K562 (cell line): ENCODE results near the gene ADORA2B. TPM values are rescaled to one million over a fixed set of nuclear protein-coding genes. Genes with fewer than 3 reads are reported as not detected.

ENCODE experiments used
- ATAC-seq: fragments of 200-7000 bp; cut with Tn5 transposase; 3 replicates; pipeline ENCODE4 v1.9.1; 2020; ENCODE audit warnings: moderate library complexity
- BruUV-seq: library from RNA; stranded (reverse); fragments of 400-500 nt; replicated peaks from 2 replicates; lab custom pipeline; 2021; lab: Mats Ljungman, UMichigan
- CTCF ChIA-PET: fragments of 300-600 bp; formaldehyde crosslinking; extraction: SDS; loops from one replicate; lab custom pipeline; 2021; ENCODE audit warnings: low intra/inter-chr PET ratio; lab: Yijun Ruan, JAX
- POLR2A ChIA-PET: fragments of 300-600, 350-650 bp; sonication (Branson Sonifier 250); formaldehyde crosslinking; extraction: SDS; loops from one replicate; lab custom pipeline; 2021; ENCODE audit warnings: antibody characterized with exemption, inconsistent platforms; lab: Yijun Ruan, JAX
- DNase-seq, 4 experiments: peaks; one replicate each; pipeline versions ENCODE4 v3.0.0 to v3.0.0-alpha.2; 2011 to 2018; ENCODE audit warnings: low spot score in 3 of 4, mixed read lengths in 3 of 4; ENCODE audit errors: extremely low read depth in 1 of 4
- FAIRE-seq: peaks from 2 replicates; lab custom pipeline; 2011; peaks lifted over from hg19 to GRCh38; lab: Jason Lieb, UNC
- H2AFZ ChIP-seq: 2 replicates; pipeline ENCODE4 v1.6.0; 2011; ENCODE audit warnings: low read depth, low read length, control low read depth, inconsistent platforms
- H3K27ac ChIP-seq: fragments of 200-600 bp; 3 replicates; pipeline ENCODE4 v1.8.0; 2011; ENCODE audit warnings: low read depth, mild to moderate bottlenecking, control low read depth, inconsistent platforms, low read length, moderate library complexity, mixed read lengths; ENCODE audit errors: extremely low read depth
- H3K27me3 ChIP-seq, 2 experiments: fragments of 300-600 bp in 1 of 2; 2 replicates in 1 of 2; 3 replicates in 1 of 2; pipeline versions ENCODE4 v1.6.0 to v1.8.0; 2011; ENCODE audit warnings: inconsistent platforms in 2 of 2, low read length in 2 of 2, mild to moderate bottlenecking in 1 of 2, mixed read lengths in 1 of 2, moderate library complexity in 1 of 2; ENCODE audit not compliant: control insufficient read depth in 2 of 2, insufficient read depth in 2 of 2
- H3K36me3 ChIP-seq: fragments of 300-600 bp; 3 replicates; pipeline ENCODE4 v1.8.0; 2011; ENCODE audit warnings: mild to moderate bottlenecking, low read length, inconsistent platforms; ENCODE audit not compliant: control insufficient read depth, insufficient read depth
- H3K4me1 ChIP-seq, 2 experiments: fragments of 200-600 bp in 1 of 2; replicated peaks in 1 of 2; 2 replicates in 1 of 2; 3 replicates in 1 of 2; pipeline versions ENCODE4 v1.5.1 to v1.8.0; 2011; ENCODE audit warnings: inconsistent platforms in 2 of 2, low read length in 2 of 2, mild to moderate bottlenecking in 1 of 2, mixed read lengths in 1 of 2, moderate library complexity in 1 of 2; ENCODE audit not compliant: control insufficient read depth in 2 of 2, insufficient read depth in 2 of 2
- H3K4me2 ChIP-seq: 2 replicates; pipeline ENCODE4 v1.6.1; 2011; ENCODE audit warnings: low read length, control low read depth, inconsistent platforms, mixed read lengths; ENCODE audit not compliant: insufficient read depth
- H3K4me3 ChIP-seq: fragments of 200-600 bp; sonication (generic), shearing (Covaris generic); 2 replicates; pipeline ENCODE4 v1.5.1; 2016; ENCODE audit warnings: control low read depth, inconsistent platforms
- H3K79me2 ChIP-seq: fragments of 200-600 bp; 3 replicates; pipeline ENCODE4 v1.8.0; 2011; ENCODE audit warnings: low read length, inconsistent platforms; ENCODE audit not compliant: control insufficient read depth, insufficient read depth
- H3K9ac ChIP-seq, 2 experiments: 2 replicates each; pipeline versions ENCODE4 v1.6.0 to v1.6.1; 2011; ENCODE audit warnings: low read depth in 2 of 2, low read length in 2 of 2, control low read depth in 1 of 2, inconsistent platforms in 1 of 2, mild to moderate bottlenecking in 1 of 2, mixed read lengths in 1 of 2; ENCODE audit not compliant: insufficient read depth in 1 of 2
- H3K9me1 ChIP-seq: one replicate; pipeline ENCODE4 v1.6.0; 2011; ENCODE audit warnings: inconsistent platforms, mild to moderate bottlenecking, low read length, moderate library complexity; ENCODE audit not compliant: control insufficient read depth, insufficient read depth
- H3K9me3 ChIP-seq: replicated peaks from 2 replicates; pipeline ENCODE4 v1.5.1; 2011; ENCODE audit warnings: low read depth, low read length, inconsistent platforms; ENCODE audit not compliant: control insufficient read depth, insufficient read depth
- H4K20me1 ChIP-seq: replicated peaks from 2 replicates; pipeline ENCODE4 v1.6.1; 2011; ENCODE audit warnings: low read length, inconsistent platforms, mixed read lengths; ENCODE audit not compliant: control insufficient read depth, insufficient read depth
- FOXK1 ChIP-seq: sonication (generic); formaldehyde crosslinking; IDR thresholded peaks from 2 replicates; pipeline ENCODE4 v1.8.0; 2022; ENCODE audit warnings: missing genetic modification reagents, mild to moderate bottlenecking, borderline replicate concordance
- HMGN3 ChIP-seq: IDR thresholded peaks from 2 replicates; pipeline ENCODE4 v1.6.1; 2011; ENCODE audit warnings: borderline replicate concordance, low read depth, mild to moderate bottlenecking, mixed read lengths, low read length; ENCODE audit not compliant: insufficient read length; ENCODE audit errors: extremely low read depth
- L3MBTL2 ChIP-seq: fragments of 450-650 bp; IDR thresholded peaks from 2 replicates; pipeline ENCODE4 v1.6.1; 2016; ENCODE audit warnings: mild to moderate bottlenecking, moderate library complexity
- MGA ChIP-seq: fragments of 450-650 bp; IDR thresholded peaks from 2 replicates; pipeline ENCODE4 v1.6.1; 2016; ENCODE audit warnings: mild to moderate bottlenecking, moderate library complexity
- NRF1 ChIP-seq, 2 experiments: fragments of 450-650 bp; IDR thresholded peaks in 1 of 2; conservative IDR thresholded peaks in 1 of 2; 2 replicates each; pipeline ENCODE4 v1.6.1; 2014; ENCODE audit warnings: mild to moderate bottlenecking in 2 of 2
- PCBP1 ChIP-seq: fragments of 200-400 bp; formaldehyde crosslinking; IDR thresholded peaks from 2 replicates; pipeline ENCODE4 v1.6.1; 2018; ENCODE audit warnings: mild to moderate bottlenecking, low read depth, low read length; ENCODE audit not compliant: poor library complexity, severe bottlenecking
- RFX1 ChIP-seq: fragments of 450-650 bp; IDR thresholded peaks from 2 replicates; pipeline ENCODE4 v1.6.1; 2016; ENCODE audit warnings: mild to moderate bottlenecking, moderate library complexity
- SMARCA5 ChIP-seq: fragments of 450-650 bp; IDR thresholded peaks from 2 replicates; pipeline ENCODE4 v1.6.1; 2016
- STAG1 ChIP-seq: sonication (generic); formaldehyde crosslinking; IDR thresholded peaks from 2 replicates; pipeline ENCODE4 v1.5.0; 2020; ENCODE audit warnings: missing genetic modification reagents, borderline replicate concordance
- WGBS: fragments of 100-300 bp; shearing (Covaris generic); methylation state at CpG from one replicate; pipeline ENCODE4 v1.1.6; 2016; ENCODE audit warnings: low coverage, mixed read lengths; ENCODE audit not compliant: insufficient coverage; ENCODE audit errors: missing lambda C conversion rate; 5-methylcytosine and 5-hydroxymethylcytosine counted together
- in situ Hi-C: fragments of 300-500 bp; cut with MboI; formaldehyde crosslinking; loops from 4 replicates; pipeline ENCODE4 v1.15.0; 2018; ENCODE audit warnings: inconsistent platforms, mixed read lengths
- intact Hi-C: fragments of 100-400 bp; cut with micrococcal nuclease; formaldehyde crosslinking; loops from 2 replicates; pipeline ENCODE4 v1.14.2; 2022
- polyA plus RNA-seq, 8 experiments: library from polyadenylated mRNA; depleted of rRNA in 4 of 8; stranded (reverse) in 5 of 8; unstranded in 3 of 8; fragments of >200 nt; fragmentation: Nextera tagmentation in 2 of 8; fragmentation: Illumina TruSeq in 1 of 8; extraction: Ambion mirVana in 2 of 8; extraction: Trizol in 1 of 8; gene quantifications; 2 replicates each; pipeline versions ENCODE4 v1.2.1 to v1.2.3, GENCODE V29; 2011 to 2014; ENCODE audit warnings: inconsistent platforms in 1 of 8, missing spikeins in 1 of 8
- total RNA-seq, 7 experiments: library from RNA; depleted of rRNA in 6 of 7; stranded (reverse); fragments of >200 nt in 6 of 7; fragmentation: Illumina TruSeq in 2 of 7; extraction: Trizol in 2 of 7; gene quantifications; 2 replicates each; pipeline versions ENCODE4 v1.2.1 to v1.2.3, GENCODE V29; 2011 to 2021; ENCODE audit warnings: low replicate concordance in 1 of 7

Gene ADORA2B
- total and polyA plus RNA-seq, 9 of the 15 experiments (the other 6 are each of a cell fraction or from before 2014, with no cell fraction given) = 6.4 to 16.6 (median 10.5) TPM

GRCh38 chr17:15943971-15944758, 765 bp upstream of the ADORA2B start:
- Histone ChIP-seq H3K27me3 (no peaks in the 10 kb centered on the region), H3K27ac (no peak overlapping the region), H3K4me2 (peak overlapping the region; percentile 90; the same call in 1 of the 2 replicates), H4K20me1 (no peaks in the 10 kb centered on the region), H3K4me1 (peaks cover 16 to 36% of the 10 kb centered on the region in 2 experiments; a peak in 4 of 5 replicates), H3K4me3 (peak overlapping the region; percentile 61), H3K36me3 (no peaks in the 10 kb centered on the region), H2AFZ (peak overlapping the region; percentile 86), H3K9me1 (no peaks in the 10 kb centered on the region)
- in situ Hi-C loops = loop anchor here (10.0 kb wide), 2 partner anchors 51 to 109 kb away; partner anchors contain the start of genes TTC19 and ZSWIM7
- FAIRE-seq (no peak), ATAC-seq (no peak), DNase-seq (no peak)
- CTCF ChIA-PET = interaction anchor here (0.6 to 2.2 kb wide), 7 partner anchors 14 to 684 kb away, joined by 3 to 12 read pairs (median 5); no protein-coding TSS in a partner anchor
- WGBS = 76% methylated on average over 14 of the region's 40 CpGs
- TF ChIP-seq MGA (peak; percentile 67), PCBP1 (peak; percentile 13), STAG1 (CRISPR knock-in tag) (peak; percentile 54; the same call in 1 of the 2 replicates), L3MBTL2 (peak; percentile 9; the same call in 1 of the 2 replicates), SMARCA5 (no peak), NRF1 (conservative IDR thresholded peaks at IDR 0.05 in 1 of 2, IDR thresholded peaks at IDR 0.05 in 1 of 2) (peak; percentile 41 to 56; a peak in 2 of 4 replicates), FOXK1 (CRISPR knock-in tag) (no peak), HMGN3 (peak; percentile 33), RFX1 (no peak)
- TF ChIP-seq, all 486 proteins: peak for 6
- H3K79me2 ChIP-seq = peaks cover 34% of the 10 kb centered on the region
- H3K9me3 ChIP-seq = no peaks in the 10 kb centered on the region
- intact Hi-C loops = loop anchor here (5.0 kb wide), 1 partner anchor 117 kb away; no protein-coding TSS in a partner anchor
- BruUV-seq = no TSS peak
- POLR2A ChIA-PET = interaction anchor here (0.6 to 2.9 kb wide), 6 partner anchors 9 to 113 kb away, joined by 3 to 10 read pairs (median 6); no protein-coding TSS in a partner anchor
- H3K9ac ChIP-seq = peak overlapping the region; percentile 77 to 97; a peak in 3 of 4 replicates
